Endothelial cell of umbilical vein (primary cell): ENCODE results near the gene FHOD3. TPM values are rescaled to one million over a fixed set of nuclear protein-coding genes. Genes with fewer than 3 reads are reported as not detected.

Source experiments
- BruUV-seq: library from RNA; stranded (reverse); fragments of 400-500 nt; replicated peaks from 2 replicates; lab custom pipeline; 2021; lab: Mats Ljungman, UMichigan
- CTCF ChIA-PET: fragments of 300-600, 350-600 bp; sonication (Branson Sonifier 250); formaldehyde crosslinking; loops from one replicate; lab custom pipeline; 2021; ENCODE audit warnings: antibody characterized with exemption, inconsistent platforms; lab: Charles Lee
- POLR2A ChIA-PET: fragments of 300-600, 350-600 bp; sonication (Branson Sonifier 250); formaldehyde crosslinking; loops from one replicate; lab custom pipeline; 2021; ENCODE audit warnings: antibody characterized with exemption, inconsistent platforms; lab: Charles Lee
- DNase-seq: peaks from one replicate; pipeline ENCODE4 v3.0.0-alpha.2; 2011; ENCODE audit warnings: low read depth, low spot score
- FAIRE-seq: peaks from 2 replicates; lab custom pipeline; 2011; peaks lifted over from hg19 to GRCh38; lab: Jason Lieb, UNC
- H2AFZ ChIP-seq: 2 replicates; pipeline ENCODE4 v1.6.0; 2012; ENCODE audit warnings: low read depth, low read length, control low read depth, inconsistent platforms
- H3K27ac ChIP-seq: 2 replicates; pipeline ENCODE4 v1.5.1; 2011; ENCODE audit warnings: low read depth, mild to moderate bottlenecking, control low read depth, low read length, moderate library complexity; ENCODE audit not compliant: insufficient read depth
- H3K27me3 ChIP-seq, 2 experiments: 2 replicates each; pipeline versions ENCODE4 v1.6.0 to v1.6.1; 2011; ENCODE audit warnings: low read length in 2 of 2, mixed read lengths in 1 of 2; ENCODE audit not compliant: control insufficient read depth in 2 of 2, insufficient read depth in 2 of 2
- H3K36me3 ChIP-seq, 2 experiments: 2 replicates in 1 of 2; 3 replicates in 1 of 2; pipeline ENCODE4 v1.5.1; 2011; ENCODE audit warnings: low read length in 2 of 2, mild to moderate bottlenecking in 1 of 2, moderate library complexity in 1 of 2; ENCODE audit not compliant: control insufficient read depth in 2 of 2, insufficient read depth in 2 of 2; ENCODE audit errors: extremely low read depth in 1 of 2
- H3K4me1 ChIP-seq: 3 replicates; pipeline ENCODE4 v1.5.1; 2011; ENCODE audit warnings: mild to moderate bottlenecking, low read length; ENCODE audit not compliant: control insufficient read depth, insufficient read depth; ENCODE audit errors: extremely low read depth
- H3K4me2 ChIP-seq: 2 replicates; pipeline ENCODE4 v1.6.1; 2011; ENCODE audit warnings: low read length, control low read depth, mixed read lengths; ENCODE audit not compliant: insufficient read depth
- H3K4me3 ChIP-seq, 3 experiments: fragments of 200-600 bp in 1 of 3; sonication (generic), shearing (Covaris generic) in 1 of 3; replicated peaks in 1 of 3; 2 replicates each; pipeline ENCODE4 v1.5.1; 2011 to 2016; ENCODE audit warnings: control low read depth in 3 of 3, low read length in 3 of 3, mild to moderate bottlenecking in 2 of 3, inconsistent platforms in 1 of 3, low read depth in 1 of 3, moderate library complexity in 1 of 3; ENCODE audit not compliant: insufficient read depth in 1 of 3
- H3K79me2 ChIP-seq: 2 replicates; pipeline ENCODE4 v1.6.0; 2012; ENCODE audit warnings: low read length, inconsistent platforms; ENCODE audit not compliant: control insufficient read depth, insufficient read depth
- H3K9ac ChIP-seq: replicated peaks from 2 replicates; pipeline ENCODE3; 2011; ENCODE audit warnings: low read length, control low read depth; ENCODE audit not compliant: insufficient read depth; ENCODE audit errors: extremely low read depth
- H3K9me1 ChIP-seq: replicated peaks from 3 replicates; pipeline ENCODE4 v1.6.0; 2011; ENCODE audit warnings: mild to moderate bottlenecking, low read length; ENCODE audit not compliant: control insufficient read depth, insufficient read depth; ENCODE audit errors: extremely low read depth
- H3K9me3 ChIP-seq: replicated peaks from 2 replicates; pipeline ENCODE4 v1.5.1; 2012; ENCODE audit warnings: low read length, inconsistent platforms; ENCODE audit not compliant: control insufficient read depth, insufficient read depth
- H4K20me1 ChIP-seq: replicated peaks from 2 replicates; pipeline ENCODE3; 2011; ENCODE audit warnings: mild to moderate bottlenecking, low read length; ENCODE audit not compliant: control insufficient read depth, insufficient read depth; ENCODE audit errors: extremely low read depth
- EZH2 ChIP-seq: IDR thresholded peaks from 2 replicates; pipeline ENCODE4 v1.6.1; 2012; ENCODE audit warnings: borderline replicate concordance, low read depth, mild to moderate bottlenecking, moderate library complexity, low read length, inconsistent platforms; ENCODE audit not compliant: severe bottlenecking
- FOS ChIP-seq: IDR thresholded peaks from 2 replicates; pipeline ENCODE4 v1.6.1; 2011; ENCODE audit warnings: mild to moderate bottlenecking, low read length, moderate library complexity, borderline replicate concordance; ENCODE audit not compliant: insufficient read depth
- GATA2 ChIP-seq: IDR thresholded peaks from 2 replicates; pipeline ENCODE4 v1.7.0; 2011; ENCODE audit warnings: low read depth, mild to moderate bottlenecking, moderate library complexity, mixed read lengths, low read length; ENCODE audit not compliant: insufficient read length, insufficient read depth
- JUN ChIP-seq: IDR thresholded peaks from 2 replicates; pipeline ENCODE4 v1.6.1; 2011; ENCODE audit warnings: borderline replicate concordance, low read depth; ENCODE audit not compliant: insufficient read length, insufficient read depth
- MYC ChIP-seq: IDR thresholded peaks from one replicate; pipeline ENCODE4 v1.6.1; 2011; ENCODE audit warnings: mild to moderate bottlenecking, low read depth, low read length
- POLR2A ChIP-seq: IDR thresholded peaks from 2 replicates; pipeline ENCODE4 v1.6.1; 2012; ENCODE audit warnings: low read depth, mild to moderate bottlenecking, control low read depth, low read length
- POLR2AphosphoS5 ChIP-seq: IDR thresholded peaks from 2 replicates; pipeline ENCODE4 v1.6.1; 2012; ENCODE audit warnings: low read depth, mild to moderate bottlenecking, control low read depth, low read length, moderate library complexity; ENCODE audit not compliant: insufficient read depth
- dilution Hi-C: fragments of 300-500 bp; cut with MboI; formaldehyde crosslinking; loops from one replicate; pipeline ENCODE4 v1.15.0; 2019; ENCODE audit warnings: low sequenced_read_pairs; ENCODE audit not compliant: extremely low pct_ligation_motif_present
- intact Hi-C: fragments of 100-400 bp; cut with micrococcal nuclease; formaldehyde crosslinking; loops from one replicate; pipeline ENCODE4 v1.10.0; 2022
- polyA plus RNA-seq, 4 experiments: library from polyadenylated mRNA; depleted of rRNA in 3 of 4; stranded (reverse) in 3 of 4; unstranded in 1 of 4; fragments of >200 nt; gene quantifications; 2 replicates each; pipeline versions ENCODE4 v1.2.1 to v1.2.3, GENCODE V29; 2011 to 2012; ENCODE audit warnings: missing spikeins in 1 of 4
- total RNA-seq: library from RNA; stranded (reverse); gene quantifications from 2 replicates; pipeline ENCODE4 v1.2.3, GENCODE V29; 2021
- TF ChIP-seq, protein P1 (sequence below), 2 donors: IDR thresholded peaks; 1 replicate in 1 of 2; 2 replicates in 1 of 2; pipeline ENCODE4 v1.5.1; 2011; ENCODE audit warnings: low read length in 2 of 2, mild to moderate bottlenecking in 2 of 2, moderate library complexity in 2 of 2, control low read depth in 1 of 2, inconsistent platforms in 1 of 2, low read depth in 1 of 2; ENCODE audit not compliant: insufficient read depth in 1 of 2; ENCODE audit errors: extremely low read depth in 1 of 2
- TF ChIP-seq, protein P2 (sequence below): IDR thresholded peaks from 2 replicates; pipeline ENCODE4 v1.6.1; 2011; ENCODE audit not compliant: insufficient read depth, insufficient read length

FHOD3 gene
- total and polyA plus RNA-seq, 2 donors (not counting 3 experiments of a cell fraction or from before 2014, with no cell fraction given), result 0.06 to 1.5 TPM

GRCh38 chr18:36561046-36561445 is 263.5 kb downstream of the FHOD3 start:
- no peaks in the 10 kb centered on the region for H4K20me1 ChIP-seq
- no peak overlapping the region for H3K4me3 ChIP-seq
- ChIA-PET POLR2A (no interaction called here), CTCF (interaction anchor here (1.6 kb wide), 1 partner anchor 10 kb away, joined by 6 read pairs; no protein-coding TSS in a partner anchor)
- no peaks in the 10 kb centered on the region for H3K27me3 ChIP-seq
- FAIRE-seq, result no peak
- intact Hi-C loops, result no loop called here
- BruUV-seq, result no TSS peak
- H3K9ac ChIP-seq, result no peak overlapping the region
- no peak overlapping the region for H3K4me2 ChIP-seq
- no peaks in the 10 kb centered on the region for H3K9me3 ChIP-seq
- DNase-seq, result no peak
- no peaks in the 10 kb centered on the region for H3K9me1 ChIP-seq
- dilution Hi-C loops, result no loop called here
- no peak overlapping the region for H2AFZ ChIP-seq
- H3K36me3 ChIP-seq, result no peaks in the 10 kb centered on the region
- H3K27ac ChIP-seq, result no peak overlapping the region
- H3K4me1 ChIP-seq, result no peaks in the 10 kb centered on the region
- TF ChIP-seq MYC (no peak), GATA2 (no peak), JUN (no peak), EZH2 (no peak), FOS (no peak)
- H3K79me2 ChIP-seq, result no peaks in the 10 kb centered on the region

- no peak overlapping the region for H2AFZ ChIP-seq
- intact Hi-C loops, result no loop called here
- H3K9me1 ChIP-seq, result no peaks in the 10 kb centered on the region
- H3K4me1 ChIP-seq, result no peaks in the 10 kb centered on the region
- no peak overlapping the region for H3K4me3 ChIP-seq
- FAIRE-seq (no peak), DNase-seq (no peak)
- no peaks in the 10 kb centered on the region for H3K79me2 ChIP-seq
- H3K27ac ChIP-seq, result no peak overlapping the region
- POLR2A ChIA-PET, result no interaction called here
- dilution Hi-C loops, result no loop called here
- CTCF ChIA-PET, result interaction anchor here (1.2 to 1.3 kb wide), 2 partner anchors 12 to 547 kb away, joined by 3 read pairs; no protein-coding TSS in a partner anchor
- no peaks in the 10 kb centered on the region for H3K9me3 ChIP-seq
- H3K27me3 ChIP-seq, result peaks cover 0 to 2% of the 10 kb centered on the region in 2 experiments
- no peak overlapping the region for H3K4me2 ChIP-seq
- BruUV-seq, result no TSS peak
- no peaks in the 10 kb centered on the region for H3K36me3 ChIP-seq
- H4K20me1 ChIP-seq, result no peaks in the 10 kb centered on the region
- no peak overlapping the region for H3K9ac ChIP-seq
- TF ChIP-seq FOS (no peak), GATA2 (no peak), JUN (no peak), POLR2AphosphoS5 (no peak), MYC (no peak), EZH2 (no peak), POLR2A (no peak)
- TF ChIP-seq, protein P1, sequence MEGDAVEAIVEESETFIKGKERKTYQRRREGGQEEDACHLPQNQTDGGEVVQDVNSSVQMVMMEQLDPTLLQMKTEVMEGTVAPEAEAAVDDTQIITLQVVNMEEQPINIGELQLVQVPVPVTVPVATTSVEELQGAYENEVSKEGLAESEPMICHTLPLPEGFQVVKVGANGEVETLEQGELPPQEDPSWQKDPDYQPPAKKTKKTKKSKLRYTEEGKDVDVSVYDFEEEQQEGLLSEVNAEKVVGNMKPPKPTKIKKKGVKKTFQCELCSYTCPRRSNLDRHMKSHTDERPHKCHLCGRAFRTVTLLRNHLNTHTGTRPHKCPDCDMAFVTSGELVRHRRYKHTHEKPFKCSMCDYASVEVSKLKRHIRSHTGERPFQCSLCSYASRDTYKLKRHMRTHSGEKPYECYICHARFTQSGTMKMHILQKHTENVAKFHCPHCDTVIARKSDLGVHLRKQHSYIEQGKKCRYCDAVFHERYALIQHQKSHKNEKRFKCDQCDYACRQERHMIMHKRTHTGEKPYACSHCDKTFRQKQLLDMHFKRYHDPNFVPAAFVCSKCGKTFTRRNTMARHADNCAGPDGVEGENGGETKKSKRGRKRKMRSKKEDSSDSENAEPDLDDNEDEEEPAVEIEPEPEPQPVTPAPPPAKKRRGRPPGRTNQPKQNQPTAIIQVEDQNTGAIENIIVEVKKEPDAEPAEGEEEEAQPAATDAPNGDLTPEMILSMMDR (IDR thresholded peaks at IDR 0.05; ENCODE audit: extremely low read depth in 1 of 2, insufficient read depth in 1 of 2, low read depth in 1 of 2, low read length in 2 of 2), result no peak
- TF ChIP-seq, protein P2, sequence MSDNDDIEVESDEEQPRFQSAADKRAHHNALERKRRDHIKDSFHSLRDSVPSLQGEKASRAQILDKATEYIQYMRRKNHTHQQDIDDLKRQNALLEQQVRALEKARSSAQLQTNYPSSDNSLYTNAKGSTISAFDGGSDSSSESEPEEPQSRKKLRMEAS, result no peak
Measured at GRCh38 chr18:36564841-36565240, 267.3 kb downstream of the FHOD3 start.
